ENCODE measurements around the gene OCA2. TPM values are rescaled to one million over a fixed set of nuclear protein-coding genes. Genes with fewer than 3 reads are reported as not detected.
A peak's percentile ranks its signal among the peaks of the same experiment; 100 is the strongest.

The OCA2 gene
- total RNA-seq, 6 donors from 2014 or later = 0.83 to 6.0 (median 2.0) TPM

GRCh38 chr15:27805261-27806220 is 293.6 kb downstream of the OCA2 start:
- TF ChIP-seq POLR2AphosphoS5 (IDR thresholded peaks at IDR 0.05) = no peak
- no peak for TF ChIP-seq EP300 (IDR thresholded peaks at IDR 0.05)
- no peak overlapping the region for H3K27ac ChIP-seq
- H3K27me3 ChIP-seq = no peaks in the 10 kb centered on the region
- no peaks in the 10 kb centered on the region for H3K36me3 ChIP-seq
- peaks cover 0 to 6% (median 0%) of the 10 kb centered on the region in 4 donors for H3K9me3 ChIP-seq
- H3K4me3 ChIP-seq = no peak overlapping the region
- DNase-seq (peak in 1 of 2 donors; percentile 72), ATAC-seq (ENCODE audit: low FRiP score in 2 of 2) (peak in 1 of 2 donors; percentile 58)
- H3K4me1 ChIP-seq = no peaks in the 10 kb centered on the region
- WGBS, 2 donors = 90 to 94% methylated on average over 36 to 54 of the region's 54 CpGs

DNA sequence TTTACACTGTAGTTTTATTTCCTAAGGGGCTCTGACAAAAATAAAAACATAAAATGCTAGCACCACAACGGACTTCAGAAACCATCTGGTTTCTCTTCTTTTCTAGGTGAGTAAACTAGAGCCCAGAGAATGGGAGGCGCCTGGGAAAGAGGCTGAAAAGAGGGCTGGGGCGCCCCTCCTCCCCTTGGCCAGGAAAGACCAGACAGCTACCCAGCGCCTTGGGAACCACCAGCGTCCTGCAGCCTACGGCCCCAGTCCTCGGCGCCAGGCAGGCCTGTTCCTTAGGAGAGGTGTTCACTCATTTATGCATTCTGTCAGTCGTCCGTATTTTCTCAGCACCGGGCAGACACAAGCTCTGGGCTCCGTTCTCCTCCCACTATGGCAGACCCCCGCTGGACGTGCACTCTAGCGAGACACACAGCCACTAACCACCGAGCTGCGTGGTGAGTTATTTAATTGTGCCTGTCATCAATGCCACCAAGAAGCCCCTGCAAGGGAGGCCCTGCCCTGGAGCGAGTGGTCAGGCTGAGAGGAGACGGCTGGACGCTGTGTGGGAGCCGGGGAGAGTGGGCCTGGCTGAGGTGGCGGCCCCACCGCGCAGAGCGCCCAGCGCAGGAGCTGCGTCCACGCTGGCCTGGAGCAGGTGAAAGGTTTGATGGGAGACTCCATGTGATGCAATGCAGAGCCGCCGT is 294.4 kb downstream of the OCA2 start:
- H3K27ac ChIP-seq = no peak overlapping the region
- TF ChIP-seq POLR2AphosphoS5 (IDR thresholded peaks at IDR 0.05) (no peak), POLR2A (IDR thresholded peaks at IDR 0.05) (no peak), EP300 (IDR thresholded peaks at IDR 0.05) (no peak)
- TF ChIP-seq, protein P1, sequence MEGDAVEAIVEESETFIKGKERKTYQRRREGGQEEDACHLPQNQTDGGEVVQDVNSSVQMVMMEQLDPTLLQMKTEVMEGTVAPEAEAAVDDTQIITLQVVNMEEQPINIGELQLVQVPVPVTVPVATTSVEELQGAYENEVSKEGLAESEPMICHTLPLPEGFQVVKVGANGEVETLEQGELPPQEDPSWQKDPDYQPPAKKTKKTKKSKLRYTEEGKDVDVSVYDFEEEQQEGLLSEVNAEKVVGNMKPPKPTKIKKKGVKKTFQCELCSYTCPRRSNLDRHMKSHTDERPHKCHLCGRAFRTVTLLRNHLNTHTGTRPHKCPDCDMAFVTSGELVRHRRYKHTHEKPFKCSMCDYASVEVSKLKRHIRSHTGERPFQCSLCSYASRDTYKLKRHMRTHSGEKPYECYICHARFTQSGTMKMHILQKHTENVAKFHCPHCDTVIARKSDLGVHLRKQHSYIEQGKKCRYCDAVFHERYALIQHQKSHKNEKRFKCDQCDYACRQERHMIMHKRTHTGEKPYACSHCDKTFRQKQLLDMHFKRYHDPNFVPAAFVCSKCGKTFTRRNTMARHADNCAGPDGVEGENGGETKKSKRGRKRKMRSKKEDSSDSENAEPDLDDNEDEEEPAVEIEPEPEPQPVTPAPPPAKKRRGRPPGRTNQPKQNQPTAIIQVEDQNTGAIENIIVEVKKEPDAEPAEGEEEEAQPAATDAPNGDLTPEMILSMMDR (IDR thresholded peaks at IDR 0.05) = no peak
- ATAC-seq (ENCODE audit: low FRiP score in 2 of 2) (no peak), DNase-seq (peak in 1 of 2 donors; percentile 68)
- no peak overlapping the region for H3K4me3 ChIP-seq
- 91 to 93% methylated on average over 29 to 30 of the region's 30 CpGs for WGBS, 2 donors
- no peaks in the 10 kb centered on the region for H3K27me3 ChIP-seq
- no peaks in the 10 kb centered on the region for H3K36me3 ChIP-seq
- no peaks in the 10 kb centered on the region for H3K4me1 ChIP-seq
- peaks cover 0 to 6% (median 0%) of the 10 kb centered on the region in 4 donors for H3K9me3 ChIP-seq

DNA sequence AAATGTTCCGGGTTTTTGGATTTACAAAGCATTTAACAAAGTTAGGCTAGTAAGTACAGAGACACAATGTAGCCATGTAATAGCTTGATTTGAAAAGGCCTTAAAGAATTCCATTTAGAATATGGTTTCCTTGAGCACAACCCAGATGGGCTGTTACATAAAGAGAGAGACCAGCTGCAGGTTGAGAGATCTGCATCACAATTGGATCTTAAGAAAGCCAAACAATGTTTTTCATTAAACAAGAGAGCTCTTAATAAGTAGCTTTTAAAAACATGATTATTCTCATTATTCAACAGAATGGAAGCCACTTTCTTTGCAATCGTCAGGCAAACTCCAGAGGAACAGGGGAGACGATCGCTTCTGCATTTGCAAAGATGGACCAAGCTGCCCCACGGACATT is 300.3 kb downstream of the OCA2 start:
- no peak overlapping the region for H3K4me3 ChIP-seq
- no peak for DNase-seq
- ATAC-seq (ENCODE audit: low FRiP score in 2 of 2) = no peak
- H3K4me1 ChIP-seq = no peaks in the 10 kb centered on the region
- no peaks in the 10 kb centered on the region for H3K27me3 ChIP-seq
- H3K27ac ChIP-seq = no peak overlapping the region
- WGBS, 2 donors = 87 to 91% methylated on average over 5 of the region's 5 CpGs
- no peaks in the 10 kb centered on the region for H3K36me3 ChIP-seq
- TF ChIP-seq POLR2AphosphoS5 (IDR thresholded peaks at IDR 0.05) = no peak
- no peak for TF ChIP-seq EP300 (IDR thresholded peaks at IDR 0.05)
- TF ChIP-seq POLR2A (IDR thresholded peaks at IDR 0.05) = no peak
- TF ChIP-seq, protein P1 (IDR thresholded peaks at IDR 0.05) = no peak
- no peaks in the 10 kb centered on the region for H3K9me3 ChIP-seq

DNA sequence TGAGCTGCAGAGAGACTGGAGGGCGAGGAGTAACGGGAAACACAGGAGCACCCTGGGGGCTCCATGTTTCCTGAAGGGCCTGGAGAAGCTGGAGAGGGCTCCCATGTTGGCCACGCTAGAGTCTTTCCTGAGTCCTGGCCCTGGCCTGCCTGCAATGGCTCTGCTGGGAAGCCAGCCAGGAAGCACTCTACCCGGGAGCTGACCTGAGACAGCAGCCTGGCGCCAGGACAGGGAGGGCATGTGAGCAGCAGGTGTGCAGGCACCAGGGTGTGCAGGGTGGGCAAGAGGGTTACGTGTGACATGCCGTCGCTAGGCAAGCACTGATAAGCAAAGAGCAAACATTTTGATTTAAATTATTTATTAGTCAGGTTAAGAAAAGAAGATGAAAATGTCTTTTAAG is 301.4 kb downstream of the OCA2 start:
- H3K4me1 ChIP-seq = no peaks in the 10 kb centered on the region
- ATAC-seq (ENCODE audit: low FRiP score in 2 of 2) = peak in 1 of 2 donors; percentile 32
- DNase-seq = peak in 1 of 2 donors; percentile 31

More for the DNA sequence above, 301.4 kb downstream of the OCA2 start:
- Histone ChIP-seq H3K27ac (no peak overlapping the region), H3K27me3 (no peaks in the 10 kb centered on the region), H3K9me3 (peaks cover 0 to 2% (median 0%) of the 10 kb centered on the region in 4 donors), H3K4me3 (no peak overlapping the region), H3K36me3 (no peaks in the 10 kb centered on the region)
- 70 to 71% methylated on average over 8 of the region's 8 CpGs for WGBS, 2 donors
- TF ChIP-seq, protein P1 (IDR thresholded peaks at IDR 0.05) = no peak
- TF ChIP-seq EP300 (IDR thresholded peaks at IDR 0.05) = no peak
- TF ChIP-seq POLR2AphosphoS5 (IDR thresholded peaks at IDR 0.05) = no peak
- TF ChIP-seq POLR2A (IDR thresholded peaks at IDR 0.05) = no peak
